ENCODE measurements around the gene LMNTD1. TPM values are rescaled to one million over a fixed set of nuclear protein-coding genes. Genes with fewer than 3 reads are reported as not detected.
"Not testable (repeated sequence)": the region's sequence is repeated elsewhere in the genome, so short reads cannot be mapped to it uniquely, and the experiment has no call there.

The LMNTD1 gene, protein sequence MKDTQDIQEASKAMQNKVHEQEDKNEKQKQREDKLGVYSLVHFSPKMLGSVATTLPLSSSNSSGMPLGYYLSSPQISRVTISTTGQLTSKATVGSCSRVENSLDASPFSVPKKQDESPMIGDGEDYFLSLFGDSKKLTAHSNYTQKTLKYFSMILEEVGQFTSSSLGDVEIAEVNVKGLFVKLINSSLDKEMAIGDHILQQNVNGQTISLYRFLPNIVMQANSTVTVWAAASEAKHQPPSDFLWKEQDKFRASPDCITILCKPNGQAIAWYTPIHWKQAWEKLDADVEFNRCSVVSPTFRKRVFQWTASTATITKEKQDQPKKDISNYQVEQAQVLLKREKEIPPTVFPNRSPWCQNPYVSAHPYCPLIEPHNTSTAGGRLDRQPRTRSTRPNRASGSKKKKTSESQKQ
- not detected for total RNA-seq
- total RNA-seq: 0 to 0.12 reads per million in 2 donors

DNA sequence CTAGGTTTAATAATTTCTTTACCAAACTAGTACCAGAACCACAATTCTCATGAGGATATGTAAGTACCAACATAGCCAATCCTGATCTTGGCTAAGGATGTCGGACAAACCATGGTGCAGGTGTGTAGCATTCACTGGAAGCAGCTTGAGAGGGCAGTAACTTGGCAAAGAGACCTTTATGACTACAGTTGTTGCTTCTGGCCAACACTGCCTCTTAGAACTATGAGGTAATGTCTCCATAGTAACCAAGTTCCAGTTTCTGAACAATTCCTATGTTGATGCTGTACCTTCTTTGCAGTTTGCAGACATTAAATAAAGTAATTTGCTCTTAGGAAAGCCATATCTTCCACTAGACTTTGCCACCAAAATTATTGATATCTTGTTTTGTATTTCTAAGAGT is at the start of gene LMNTD1:
Gene LMNTD1, minus strand, starts transcription at position 186 of the 400 bp plus-strand sequence. CDS start 324 bp downstream, outside the sequence.
- H3K27ac Mint-ChIP-seq: no peak within 1 kb of the TSS
- no peaks in the 10 kb centered on the region for H3K4me1 Mint-ChIP-seq
- H3K4me3 Mint-ChIP-seq: no peak within 1 kb of the TSS
- peaks cover 5% of the 10 kb centered on the region for H3K27me3 Mint-ChIP-seq
- H3K36me3 Mint-ChIP-seq (ENCODE audit: low read depth): no peaks in the 10 kb centered on the region
- DNase-seq (no peak), ATAC-seq (no peak)
- no peaks in the 10 kb centered on the region for H3K9me3 ChIP-seq (ENCODE audit: control insufficient read depth, low read length, poor library complexity, severe bottlenecking)

DNA sequence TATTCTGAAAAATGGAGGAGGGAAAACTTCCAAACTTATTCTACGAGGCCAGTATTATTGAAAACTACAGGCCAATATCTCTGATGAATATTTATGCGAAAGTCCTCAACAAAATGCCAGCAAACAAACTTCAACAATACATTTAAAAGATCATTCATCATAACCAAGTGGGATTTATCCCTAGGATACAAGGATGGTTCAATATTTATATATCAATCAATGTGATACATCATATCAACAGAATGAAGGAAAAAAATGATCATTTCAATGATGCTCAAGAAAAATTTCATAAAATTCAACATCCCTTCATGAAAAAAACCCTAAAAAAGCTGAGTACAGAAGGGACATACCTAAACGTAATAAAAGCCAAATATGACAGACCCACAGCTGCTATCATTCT is 45.9 kb upstream of the LMNTD1 start:
- Mint-ChIP-seq H3K4me3 (no peak overlapping the region), H3K27me3 (no peaks in the 10 kb centered on the region), H3K36me3 (ENCODE audit: low read depth) (no peaks in the 10 kb centered on the region), H3K4me1 (no peaks in the 10 kb centered on the region), H3K27ac (no peak overlapping the region)
- DNase-seq (no peak), ATAC-seq (no peak)
- H3K9me3 ChIP-seq (ENCODE audit: control insufficient read depth, low read length, poor library complexity, severe bottlenecking): no peaks in the 10 kb centered on the region

DNA sequence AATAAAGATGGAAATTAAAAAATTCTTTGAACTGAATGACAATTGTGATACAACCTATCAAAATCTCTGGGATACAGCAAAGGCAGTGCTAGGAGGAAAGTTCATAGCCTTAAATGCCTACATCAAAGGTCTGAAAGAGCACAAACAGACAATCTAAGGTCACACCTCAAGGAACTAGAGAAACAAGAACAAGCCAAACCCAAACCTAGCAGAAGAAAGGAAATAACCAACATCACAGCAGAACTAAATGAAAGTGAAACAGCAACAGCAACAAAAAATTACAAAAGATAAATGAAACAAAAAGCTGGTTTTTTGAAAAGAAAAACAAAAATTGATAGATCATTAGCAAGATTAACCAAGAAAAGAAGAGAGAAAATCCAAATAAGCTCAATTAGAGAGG is 42.4 kb upstream of the LMNTD1 start:
- not testable (repeated sequence) for H3K9me3 ChIP-seq (ENCODE audit: control insufficient read depth, low read length, poor library complexity, severe bottlenecking); H3K4me1 Mint-ChIP-seq; H3K27ac Mint-ChIP-seq; H3K36me3 Mint-ChIP-seq (ENCODE audit: low read depth); DNase-seq; H3K27me3 Mint-ChIP-seq; ATAC-seq; H3K4me3 Mint-ChIP-seq

DNA sequence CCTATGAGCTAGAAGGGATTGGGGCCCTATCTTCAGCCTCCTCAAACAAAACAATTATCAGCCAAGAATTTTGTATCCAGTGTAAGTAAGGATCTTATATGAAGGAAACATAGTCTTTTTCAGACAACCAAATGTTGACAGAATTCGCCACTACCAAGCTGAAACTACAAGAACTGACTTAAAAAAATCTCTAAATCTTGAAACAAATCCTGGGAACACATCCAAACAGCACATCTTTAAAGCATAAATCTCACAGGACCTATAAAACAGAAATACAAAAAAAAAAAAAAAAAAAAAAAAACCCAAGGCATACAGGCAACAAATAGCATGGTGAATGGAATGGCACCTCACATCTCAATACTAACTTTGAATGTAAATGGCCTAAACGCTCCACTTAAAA is 41.3 kb upstream of the LMNTD1 start:
- Mint-ChIP-seq H3K4me1 (no peaks in the 10 kb centered on the region), H3K27ac (no peak overlapping the region), H3K27me3 (no peaks in the 10 kb centered on the region), H3K36me3 (ENCODE audit: low read depth) (no peaks in the 10 kb centered on the region), H3K4me3 (no peak overlapping the region)
- H3K9me3 ChIP-seq (ENCODE audit: control insufficient read depth, low read length, poor library complexity, severe bottlenecking): no peaks in the 10 kb centered on the region
- ATAC-seq: no peak
- no peak for DNase-seq

DNA sequence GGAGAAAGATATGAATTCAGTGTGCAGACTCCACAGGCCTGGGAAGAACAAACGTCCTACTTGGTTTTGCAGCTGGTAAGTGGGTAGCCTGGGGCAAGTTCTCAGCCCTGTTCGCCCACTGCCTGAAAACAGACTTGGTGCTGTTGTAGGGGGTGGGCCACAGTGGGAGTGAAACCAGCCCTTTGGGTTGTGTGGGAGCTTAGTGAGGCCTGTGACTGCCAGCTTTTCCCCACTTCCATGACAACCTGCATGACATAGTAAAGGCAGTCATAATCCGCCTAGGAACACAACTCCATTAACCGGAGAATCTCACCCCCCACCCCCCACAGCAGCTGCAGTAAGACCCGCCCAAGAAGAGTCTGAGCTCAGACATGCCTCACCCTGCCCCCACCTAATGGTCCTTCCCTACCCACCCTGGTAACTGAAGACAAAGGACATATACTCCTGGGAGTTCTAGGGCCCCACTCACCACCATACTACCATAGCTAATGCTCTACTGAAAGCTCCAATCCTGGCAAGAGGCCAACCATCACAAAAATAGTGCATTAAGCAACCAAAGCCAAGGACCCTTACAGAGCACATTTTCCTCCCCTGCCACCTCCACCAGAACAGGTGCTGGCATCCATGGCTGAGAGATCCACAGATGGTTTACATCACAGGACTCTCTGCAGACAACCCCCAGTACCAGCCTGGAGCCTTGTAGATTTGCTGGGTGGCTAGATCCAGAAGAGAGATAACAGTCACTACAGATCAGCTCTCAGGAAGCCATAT is 39.8 kb upstream of the LMNTD1 start:
- no peaks in the 10 kb centered on the region for H3K36me3 Mint-ChIP-seq (ENCODE audit: low read depth)
- ATAC-seq (no peak), DNase-seq (no peak)
- H3K4me1 Mint-ChIP-seq: no peaks in the 10 kb centered on the region
- no peak overlapping the region for H3K27ac Mint-ChIP-seq
- H3K9me3 ChIP-seq (ENCODE audit: control insufficient read depth, low read length, poor library complexity, severe bottlenecking): no peaks in the 10 kb centered on the region
- H3K4me3 Mint-ChIP-seq: no peak overlapping the region
- H3K27me3 Mint-ChIP-seq: no peaks in the 10 kb centered on the region

DNA sequence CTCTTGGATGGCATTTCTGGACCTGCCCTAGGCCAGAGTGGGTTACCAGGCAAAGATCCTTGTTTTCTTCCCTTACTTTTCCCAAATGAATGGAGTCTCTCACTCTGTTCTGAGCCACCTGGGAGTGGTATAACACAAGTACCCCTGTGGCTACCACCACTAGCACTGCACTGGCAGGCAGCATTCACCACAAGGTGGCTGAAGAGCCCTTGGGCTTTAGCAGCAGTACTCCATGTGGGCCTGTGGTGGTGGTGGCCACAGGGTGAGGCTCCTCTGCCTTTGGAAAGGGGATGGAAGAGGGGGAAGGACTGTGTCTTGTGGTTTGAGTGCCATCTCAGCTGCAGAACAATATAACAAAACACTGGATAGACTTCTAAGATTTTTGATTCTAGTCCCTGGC is 38.1 kb upstream of the LMNTD1 start:
- DNase-seq (no peak), ATAC-seq (no peak)
- H3K27ac Mint-ChIP-seq: no peak overlapping the region
- no peaks in the 10 kb centered on the region for H3K36me3 Mint-ChIP-seq (ENCODE audit: low read depth)
- no peaks in the 10 kb centered on the region for H3K27me3 Mint-ChIP-seq
- no peaks in the 10 kb centered on the region for H3K4me1 Mint-ChIP-seq
- H3K4me3 Mint-ChIP-seq: no peak overlapping the region
- H3K9me3 ChIP-seq (ENCODE audit: control insufficient read depth, low read length, poor library complexity, severe bottlenecking): no peaks in the 10 kb centered on the region

DNA sequence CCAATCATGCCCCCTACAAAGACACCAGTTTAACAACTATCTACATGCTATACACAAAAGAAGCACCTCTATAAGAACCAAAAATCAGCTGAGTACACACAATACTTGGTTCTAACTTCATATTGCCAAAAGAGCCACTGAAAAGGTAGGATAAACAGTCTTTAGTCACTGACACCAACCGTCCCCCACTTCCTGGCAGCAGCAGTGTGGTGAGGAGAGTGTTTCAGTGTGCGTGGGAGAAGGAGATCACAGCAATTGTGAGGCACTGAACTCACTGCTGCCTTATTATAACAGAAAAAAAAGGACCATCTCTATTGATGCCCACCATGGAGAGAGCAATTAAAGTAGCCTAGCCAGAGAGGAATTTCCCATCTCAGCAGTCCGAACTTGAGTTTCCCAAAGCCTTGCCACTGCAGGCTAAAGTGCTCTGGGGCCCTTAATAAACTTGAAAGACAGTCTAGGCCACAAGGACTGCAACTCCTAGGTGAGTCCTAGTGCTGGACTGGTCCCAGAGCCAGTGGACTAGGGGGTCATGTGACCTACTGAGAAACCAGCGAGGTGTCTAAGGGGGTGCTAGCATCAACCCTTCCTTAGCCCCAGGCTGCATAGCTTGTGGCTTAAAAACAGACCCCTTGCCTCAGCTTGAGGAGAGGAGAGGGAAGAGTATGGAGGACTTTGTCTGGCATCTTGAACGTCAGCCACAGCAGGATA is 37.1 kb upstream of the LMNTD1 start:
- H3K36me3 Mint-ChIP-seq (ENCODE audit: low read depth): no peaks in the 10 kb centered on the region
- no peak overlapping the region for H3K27ac Mint-ChIP-seq
- no peak for DNase-seq
- no peak for ATAC-seq
- H3K4me1 Mint-ChIP-seq: no peaks in the 10 kb centered on the region
- no peak overlapping the region for H3K4me3 Mint-ChIP-seq
- H3K27me3 Mint-ChIP-seq: no peaks in the 10 kb centered on the region
- H3K9me3 ChIP-seq (ENCODE audit: control insufficient read depth, low read length, poor library complexity, severe bottlenecking): no peaks in the 10 kb centered on the region

DNA sequence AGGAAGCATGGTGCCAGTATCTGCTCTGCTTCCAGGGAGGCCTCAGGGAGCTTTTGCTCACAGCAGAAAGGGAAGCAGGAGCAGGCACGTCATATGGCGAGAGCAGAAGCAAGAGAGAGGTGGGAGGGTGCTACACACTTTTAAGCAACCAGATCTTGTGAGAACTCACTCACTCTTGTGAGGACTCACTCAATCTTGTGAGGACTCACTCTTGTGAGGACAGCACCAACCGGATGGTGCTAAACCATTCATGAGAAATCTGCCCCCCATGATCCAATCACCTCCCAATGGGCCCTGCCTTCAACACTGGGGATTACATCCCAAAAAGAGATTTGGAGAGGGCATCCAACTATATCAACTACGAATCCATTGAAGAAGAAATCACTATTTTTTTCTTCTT is 34.3 kb upstream of the LMNTD1 start:
- no peaks in the 10 kb centered on the region for H3K9me3 ChIP-seq (ENCODE audit: control insufficient read depth, low read length, poor library complexity, severe bottlenecking)
- no peaks in the 10 kb centered on the region for H3K36me3 Mint-ChIP-seq (ENCODE audit: low read depth)
- no peak overlapping the region for H3K27ac Mint-ChIP-seq
- no peak overlapping the region for H3K4me3 Mint-ChIP-seq
- DNase-seq: no peak
- H3K27me3 Mint-ChIP-seq: no peaks in the 10 kb centered on the region
- no peaks in the 10 kb centered on the region for H3K4me1 Mint-ChIP-seq
- ATAC-seq: no peak

DNA sequence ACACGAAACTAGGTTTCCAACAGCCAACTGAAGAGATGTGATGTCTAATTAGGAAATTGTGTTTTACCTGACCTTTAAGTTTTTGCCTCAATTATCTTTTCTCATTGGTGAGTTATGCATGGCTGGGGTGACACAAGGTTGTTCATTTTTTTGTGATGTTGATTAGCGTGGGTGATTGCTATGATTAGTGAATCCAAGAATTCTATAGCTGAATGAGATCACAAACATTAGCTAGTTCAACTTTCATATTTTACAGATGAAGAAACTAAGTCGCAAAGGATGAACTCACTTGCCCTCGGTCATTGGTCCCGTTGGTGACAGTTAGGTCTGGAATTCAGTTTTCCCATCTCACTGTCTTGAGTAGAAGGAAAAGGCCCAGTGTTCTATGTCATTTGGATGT is 32.6 kb upstream of the LMNTD1 start:
- H3K4me1 Mint-ChIP-seq: no peaks in the 10 kb centered on the region
- H3K4me3 Mint-ChIP-seq: no peak overlapping the region
- ATAC-seq (no peak), DNase-seq (no peak)
- H3K27me3 Mint-ChIP-seq: no peaks in the 10 kb centered on the region
- H3K27ac Mint-ChIP-seq: no peak overlapping the region
- no peaks in the 10 kb centered on the region for H3K9me3 ChIP-seq (ENCODE audit: control insufficient read depth, low read length, poor library complexity, severe bottlenecking)
- no peaks in the 10 kb centered on the region for H3K36me3 Mint-ChIP-seq (ENCODE audit: low read depth)

DNA sequence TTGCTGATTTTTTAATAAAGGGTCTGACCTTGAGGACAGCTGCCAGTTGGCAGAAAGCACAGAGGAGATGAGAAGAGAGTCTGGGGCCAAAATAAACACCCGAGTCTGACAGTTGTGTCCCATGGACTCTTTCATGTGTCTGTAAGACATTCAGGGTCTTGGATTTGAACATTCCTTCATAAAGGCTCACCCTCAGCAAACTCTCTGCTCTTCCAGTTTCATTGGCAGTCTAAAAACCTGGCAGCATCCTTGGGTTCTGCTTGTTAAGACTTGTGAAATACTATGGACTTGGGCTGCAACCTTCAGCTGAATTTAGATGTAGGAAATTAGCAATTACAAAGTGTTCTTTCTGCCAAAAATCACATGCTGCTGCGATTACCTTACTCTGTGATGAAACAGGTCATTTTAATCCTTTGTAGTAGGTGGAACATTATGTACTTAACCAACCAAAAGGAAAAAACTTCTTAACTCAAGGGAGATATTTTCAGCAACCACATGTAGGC is 32.0 kb upstream of the LMNTD1 start:
- no peaks in the 10 kb centered on the region for H3K4me1 Mint-ChIP-seq
- no peak overlapping the region for H3K4me3 Mint-ChIP-seq
- no peak overlapping the region for H3K27ac Mint-ChIP-seq

DNA sequence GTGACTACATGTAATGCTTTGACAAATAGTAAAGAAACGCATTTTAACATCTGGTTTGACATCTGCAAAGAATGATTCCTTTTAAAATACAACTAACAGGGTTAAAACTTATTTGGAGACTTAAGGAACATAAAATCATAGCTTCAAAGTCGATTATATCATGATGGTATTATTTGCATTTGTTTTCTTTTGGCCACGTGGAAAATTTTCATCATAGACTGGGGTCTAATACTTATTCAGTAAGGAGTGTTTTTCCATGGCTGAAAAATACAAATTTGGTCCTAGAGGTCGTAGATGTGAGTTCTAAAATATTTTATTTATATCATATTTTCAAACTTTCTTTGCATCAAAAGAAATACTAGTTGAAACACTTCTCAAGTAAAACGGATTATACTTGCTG is 31.5 kb upstream of the LMNTD1 start:
- H3K27me3 Mint-ChIP-seq: no peaks in the 10 kb centered on the region
- H3K4me1 Mint-ChIP-seq: no peaks in the 10 kb centered on the region

More for the DNA sequence above, 32.0 kb upstream of the LMNTD1 start:
- no peaks in the 10 kb centered on the region for H3K27me3 Mint-ChIP-seq
- H3K36me3 Mint-ChIP-seq (ENCODE audit: low read depth): no peaks in the 10 kb centered on the region
- DNase-seq: no peak
- no peaks in the 10 kb centered on the region for H3K9me3 ChIP-seq (ENCODE audit: control insufficient read depth, low read length, poor library complexity, severe bottlenecking)
- ATAC-seq: no peak

DNA sequence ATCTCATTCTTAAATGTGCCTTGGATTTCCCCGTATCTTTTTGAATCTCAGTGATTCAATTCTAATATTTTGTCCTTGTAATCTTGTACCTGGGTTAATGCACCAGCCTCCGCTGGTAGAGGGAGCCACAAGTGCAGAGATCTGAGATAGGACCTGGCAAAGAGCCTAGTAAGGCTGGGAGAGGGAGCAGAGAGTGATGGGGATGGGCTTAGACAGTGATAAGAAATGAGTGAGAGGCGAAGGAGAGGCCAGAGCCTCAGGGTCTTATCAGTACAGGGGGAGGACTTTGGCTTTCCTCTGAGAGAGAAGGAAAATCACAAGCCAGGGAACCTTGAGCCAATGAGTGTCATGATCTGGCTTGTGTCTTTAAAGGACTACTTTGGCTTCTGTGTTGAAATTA is 30.5 kb upstream of the LMNTD1 start:
- Mint-ChIP-seq H3K4me1 (no peaks in the 10 kb centered on the region), H3K27ac (no peak overlapping the region), H3K36me3 (ENCODE audit: low read depth) (no peaks in the 10 kb centered on the region), H3K4me3 (no peak overlapping the region), H3K27me3 (no peaks in the 10 kb centered on the region)
- ATAC-seq (no peak), DNase-seq (no peak)
- H3K9me3 ChIP-seq (ENCODE audit: control insufficient read depth, low read length, poor library complexity, severe bottlenecking): no peaks in the 10 kb centered on the region

More for the DNA sequence above, 31.5 kb upstream of the LMNTD1 start:
- DNase-seq (no peak), ATAC-seq (no peak)
- no peak overlapping the region for H3K27ac Mint-ChIP-seq
- no peak overlapping the region for H3K4me3 Mint-ChIP-seq
- H3K9me3 ChIP-seq (ENCODE audit: control insufficient read depth, low read length, poor library complexity, severe bottlenecking): no peaks in the 10 kb centered on the region
- no peaks in the 10 kb centered on the region for H3K36me3 Mint-ChIP-seq (ENCODE audit: low read depth)

DNA sequence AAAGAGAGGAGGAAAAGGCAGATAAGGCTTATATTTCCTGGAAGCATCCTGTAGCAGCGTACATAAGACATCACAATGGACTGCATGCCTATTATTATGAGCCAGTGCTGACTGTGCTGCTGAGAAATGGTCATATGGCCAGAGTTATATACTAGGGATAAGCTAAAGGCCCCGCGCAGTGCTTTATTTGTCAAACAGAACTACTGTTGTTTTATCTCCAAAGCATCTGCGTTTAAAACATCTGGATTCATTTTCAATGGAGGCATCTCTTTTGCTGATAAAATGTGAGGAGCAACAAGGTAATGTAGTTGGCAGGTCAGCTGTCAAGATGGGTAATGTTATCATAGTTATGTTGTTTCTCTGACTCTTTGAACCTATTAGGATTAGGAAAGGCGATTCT is 28.0 kb upstream of the LMNTD1 start:
- Mint-ChIP-seq H3K36me3 (ENCODE audit: low read depth) (no peaks in the 10 kb centered on the region), H3K4me3 (no peak overlapping the region), H3K27ac (no peak overlapping the region), H3K27me3 (no peaks in the 10 kb centered on the region), H3K4me1 (no peaks in the 10 kb centered on the region)
- no peaks in the 10 kb centered on the region for H3K9me3 ChIP-seq (ENCODE audit: control insufficient read depth, low read length, poor library complexity, severe bottlenecking)
- DNase-seq (no peak), ATAC-seq (no peak)

Measured in T-helper 17 cell (primary cell).